Breast epithelium (tissue), 3 donors: ENCODE results near the gene OSTC.

Experiments
- POLR2A ChIP-seq: fragments of 450-650 bp; IDR thresholded peaks from one replicate; pipeline ENCODE4 v1.6.1; 2016; ENCODE audit warnings: antibody characterized with exemption, mild to moderate bottlenecking, moderate library complexity
- POLR2AphosphoS5 ChIP-seq, 3 donors: sonication (generic); formaldehyde crosslinking; IDR thresholded peaks; one replicate each; pipeline ENCODE4 v1.6.1; 2017; ENCODE audit warnings: antibody characterized with exemption in 3 of 3
- TF ChIP-seq, protein P1 (sequence below), 3 donors: fragments of 450-650 bp; IDR thresholded peaks; one replicate each; pipeline ENCODE4 v1.5.1; 2016 to 2017; ENCODE audit warnings: antibody characterized with exemption in 3 of 3, mild to moderate bottlenecking in 3 of 3, moderate library complexity in 3 of 3

DNA sequence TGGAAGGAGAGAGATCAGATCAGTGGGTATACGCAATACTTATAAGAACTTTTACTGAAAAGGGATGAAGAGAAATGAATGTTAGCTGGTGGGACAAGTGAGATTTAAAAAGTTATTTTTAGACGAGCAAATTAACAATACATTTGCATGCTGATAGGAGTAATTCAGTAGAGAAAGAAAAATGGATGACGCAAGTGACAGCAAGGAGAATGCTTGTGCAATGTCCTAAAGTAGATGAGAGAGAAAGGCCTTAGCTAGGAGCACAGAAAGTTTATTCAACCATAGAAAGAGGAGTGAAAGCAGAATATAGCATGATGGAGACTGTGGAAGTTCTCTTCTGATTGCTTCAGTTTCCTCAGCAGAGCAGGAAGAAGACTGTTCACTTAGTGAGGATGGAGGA lies 45.8 kb downstream of the OSTC start:
- TF ChIP-seq, protein P1, sequence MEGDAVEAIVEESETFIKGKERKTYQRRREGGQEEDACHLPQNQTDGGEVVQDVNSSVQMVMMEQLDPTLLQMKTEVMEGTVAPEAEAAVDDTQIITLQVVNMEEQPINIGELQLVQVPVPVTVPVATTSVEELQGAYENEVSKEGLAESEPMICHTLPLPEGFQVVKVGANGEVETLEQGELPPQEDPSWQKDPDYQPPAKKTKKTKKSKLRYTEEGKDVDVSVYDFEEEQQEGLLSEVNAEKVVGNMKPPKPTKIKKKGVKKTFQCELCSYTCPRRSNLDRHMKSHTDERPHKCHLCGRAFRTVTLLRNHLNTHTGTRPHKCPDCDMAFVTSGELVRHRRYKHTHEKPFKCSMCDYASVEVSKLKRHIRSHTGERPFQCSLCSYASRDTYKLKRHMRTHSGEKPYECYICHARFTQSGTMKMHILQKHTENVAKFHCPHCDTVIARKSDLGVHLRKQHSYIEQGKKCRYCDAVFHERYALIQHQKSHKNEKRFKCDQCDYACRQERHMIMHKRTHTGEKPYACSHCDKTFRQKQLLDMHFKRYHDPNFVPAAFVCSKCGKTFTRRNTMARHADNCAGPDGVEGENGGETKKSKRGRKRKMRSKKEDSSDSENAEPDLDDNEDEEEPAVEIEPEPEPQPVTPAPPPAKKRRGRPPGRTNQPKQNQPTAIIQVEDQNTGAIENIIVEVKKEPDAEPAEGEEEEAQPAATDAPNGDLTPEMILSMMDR (IDR thresholded peaks at IDR 0.05): no peak
- TF ChIP-seq POLR2A (no peak), POLR2AphosphoS5 (IDR thresholded peaks at IDR 0.05) (no peak)
